ENCODE measurements around the gene AXIN2. TPM values are rescaled to one million over a fixed set of nuclear protein-coding genes. Genes with fewer than 3 reads are reported as not detected.

The AXIN2 gene
- total and polyA plus RNA-seq, 9 donors = 17.2 to 75.7 (median 26.9) TPM

DNA sequence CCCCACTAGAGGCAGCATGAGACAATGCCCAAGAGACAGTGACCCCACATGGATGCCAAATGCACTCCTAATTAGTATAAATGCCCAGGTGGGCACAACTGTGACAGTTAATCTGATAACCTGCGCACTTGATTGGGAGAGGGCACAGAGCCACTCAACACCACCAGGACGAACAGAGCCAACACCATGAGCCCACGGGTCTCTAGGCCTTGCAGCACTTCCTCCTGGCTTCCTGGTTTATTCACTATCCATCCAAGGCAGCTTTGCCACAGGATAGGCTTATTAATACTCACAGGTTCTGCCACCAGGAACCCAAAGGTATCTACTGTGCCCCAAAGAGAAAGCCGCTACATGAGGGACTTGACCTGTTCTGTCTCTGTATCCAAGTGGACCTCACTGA is 14.9 kb downstream of the AXIN2 start:
- Histone ChIP-seq H3K4me1 (ENCODE audit: insufficient read depth) (peaks cover 20% of the 10 kb centered on the region), H3K27ac (no peak overlapping the region), H3K36me3 (no peaks in the 10 kb centered on the region), H3K4me3 (no peak overlapping the region), H3K27me3 (no peaks in the 10 kb centered on the region), H3K9me3 (no peaks in the 10 kb centered on the region)
- TF ChIP-seq EP300 (IDR thresholded peaks at IDR 0.05) (no peak), POLR2A (IDR thresholded peaks at IDR 0.05) (no peak)
- TF ChIP-seq, protein P1, sequence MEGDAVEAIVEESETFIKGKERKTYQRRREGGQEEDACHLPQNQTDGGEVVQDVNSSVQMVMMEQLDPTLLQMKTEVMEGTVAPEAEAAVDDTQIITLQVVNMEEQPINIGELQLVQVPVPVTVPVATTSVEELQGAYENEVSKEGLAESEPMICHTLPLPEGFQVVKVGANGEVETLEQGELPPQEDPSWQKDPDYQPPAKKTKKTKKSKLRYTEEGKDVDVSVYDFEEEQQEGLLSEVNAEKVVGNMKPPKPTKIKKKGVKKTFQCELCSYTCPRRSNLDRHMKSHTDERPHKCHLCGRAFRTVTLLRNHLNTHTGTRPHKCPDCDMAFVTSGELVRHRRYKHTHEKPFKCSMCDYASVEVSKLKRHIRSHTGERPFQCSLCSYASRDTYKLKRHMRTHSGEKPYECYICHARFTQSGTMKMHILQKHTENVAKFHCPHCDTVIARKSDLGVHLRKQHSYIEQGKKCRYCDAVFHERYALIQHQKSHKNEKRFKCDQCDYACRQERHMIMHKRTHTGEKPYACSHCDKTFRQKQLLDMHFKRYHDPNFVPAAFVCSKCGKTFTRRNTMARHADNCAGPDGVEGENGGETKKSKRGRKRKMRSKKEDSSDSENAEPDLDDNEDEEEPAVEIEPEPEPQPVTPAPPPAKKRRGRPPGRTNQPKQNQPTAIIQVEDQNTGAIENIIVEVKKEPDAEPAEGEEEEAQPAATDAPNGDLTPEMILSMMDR (IDR thresholded peaks at IDR 0.05) = no peak
- 82 to 88% (median 86%) methylated on average over 4 of the region's 4 CpGs for WGBS, 3 donors
- no peak for DNase-seq
- intact Hi-C loops (cut with DNase I) = no loop called here

DNA sequence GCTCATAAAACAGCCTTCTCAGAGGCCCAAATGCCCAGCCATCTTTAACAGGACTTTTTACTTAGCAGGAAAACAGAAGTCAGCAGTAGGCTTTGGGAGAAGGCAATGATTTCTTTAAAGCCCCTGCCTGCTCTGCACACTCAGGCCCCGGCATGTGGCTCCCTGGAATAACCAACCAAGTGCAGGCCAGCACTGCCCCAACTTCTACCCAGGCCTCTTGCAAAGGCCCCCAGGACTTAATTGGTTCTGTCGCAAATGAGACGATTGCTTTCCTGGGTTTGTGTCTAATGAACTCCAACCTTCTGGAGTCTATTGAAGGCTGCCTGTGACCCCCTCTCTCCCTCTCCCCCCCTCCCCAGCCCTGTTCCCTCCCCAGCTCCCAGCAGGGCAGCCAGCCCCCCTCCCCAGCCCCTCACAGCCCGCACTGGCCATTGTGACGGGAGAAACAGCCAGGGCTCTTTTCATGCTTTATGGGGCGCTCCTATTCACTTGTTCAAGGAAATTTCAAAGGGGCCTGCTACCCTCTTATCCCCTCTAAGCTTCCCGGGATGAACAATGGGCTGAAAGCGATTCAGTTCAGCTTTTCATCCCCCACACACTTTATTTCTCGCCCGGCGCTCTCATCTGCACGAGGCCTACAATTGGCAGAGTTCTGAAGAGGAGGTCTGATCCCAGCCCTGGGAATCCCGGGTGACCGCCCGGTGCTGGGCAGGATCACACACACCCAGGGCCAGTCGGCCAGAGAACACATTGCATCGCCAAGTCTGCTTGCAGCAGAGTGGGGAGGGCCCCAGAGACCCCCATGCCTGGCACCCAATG is 15.5 kb downstream of the AXIN2 start:
- 86 to 89% (median 89%) methylated on average over 17 of the region's 17 CpGs for WGBS, 3 donors
- intact Hi-C loops (cut with DNase I) = no loop called here
- Histone ChIP-seq H3K36me3 (no peaks in the 10 kb centered on the region), H3K4me3 (no peak overlapping the region), H3K9me3 (no peaks in the 10 kb centered on the region), H3K27me3 (no peaks in the 10 kb centered on the region), H3K27ac (no peak overlapping the region), H3K4me1 (ENCODE audit: insufficient read depth) (peaks cover 15% of the 10 kb centered on the region)
- TF ChIP-seq, protein P1 (IDR thresholded peaks at IDR 0.05) = no peak
- TF ChIP-seq POLR2A (IDR thresholded peaks at IDR 0.05) = no peak
- DNase-seq = peak in 1 of 5 donors; percentile 22

DNA sequence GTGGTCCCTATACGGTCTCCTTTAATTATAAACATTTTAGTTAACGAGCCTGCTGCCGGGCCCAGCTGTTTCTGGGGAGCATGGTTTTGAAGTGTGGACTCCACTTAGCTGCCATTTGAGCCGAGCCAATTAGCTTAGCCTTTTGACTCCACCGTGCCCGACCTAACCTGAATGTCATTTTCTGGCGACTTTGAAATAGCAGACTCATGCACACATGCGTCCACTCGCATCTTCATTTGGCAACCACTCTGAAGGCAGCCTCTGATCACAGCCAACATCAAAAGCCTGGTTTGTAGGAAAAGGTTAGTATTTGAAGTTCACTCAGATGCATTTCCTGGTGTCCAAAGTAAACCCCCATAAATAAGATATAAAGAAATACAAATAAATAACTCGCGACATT is 16.8 kb downstream of the AXIN2 start:
- peaks cover 5% of the 10 kb centered on the region for H3K4me1 ChIP-seq (ENCODE audit: insufficient read depth)
- WGBS, 3 donors = 46 to 65% (median 49%) methylated on average over 11 of the region's 11 CpGs
- no peaks in the 10 kb centered on the region for H3K9me3 ChIP-seq
- no peak for TF ChIP-seq POLR2A (IDR thresholded peaks at IDR 0.05)
- TF ChIP-seq EP300 (IDR thresholded peaks at IDR 0.05) = no peak
- TF ChIP-seq, protein P1 (IDR thresholded peaks at IDR 0.05) = no peak
- intact Hi-C loops (cut with DNase I) = no loop called here
- peak in 1 of 5 donors; percentile 25 for DNase-seq
- H3K36me3 ChIP-seq = no peaks in the 10 kb centered on the region
- no peak overlapping the region for H3K27ac ChIP-seq
- H3K4me3 ChIP-seq = no peak overlapping the region
- no peaks in the 10 kb centered on the region for H3K27me3 ChIP-seq

DNA sequence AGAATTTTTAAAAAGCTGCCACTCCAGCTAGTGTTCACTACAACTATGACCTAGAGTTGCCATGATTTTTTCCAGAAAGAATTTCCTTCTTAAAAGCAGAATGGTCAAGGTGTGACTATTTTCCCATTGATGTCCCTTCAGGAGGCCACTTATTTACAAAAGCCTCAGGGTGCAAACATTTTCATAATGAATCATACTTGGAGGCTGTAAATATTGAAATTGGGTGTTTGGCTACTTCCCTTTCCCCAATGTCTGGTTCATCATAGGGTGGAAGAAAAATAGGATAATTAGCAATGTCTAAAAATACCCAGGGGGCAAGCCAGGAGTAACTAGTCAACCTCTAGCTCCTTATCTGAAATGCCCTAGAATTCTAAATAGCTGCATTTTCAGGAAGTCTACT is 18.8 kb downstream of the AXIN2 start:
- Histone ChIP-seq H3K9me3 (no peaks in the 10 kb centered on the region), H3K4me1 (ENCODE audit: insufficient read depth) (peaks cover 5% of the 10 kb centered on the region), H3K4me3 (no peak overlapping the region), H3K36me3 (no peaks in the 10 kb centered on the region), H3K27ac (no peak overlapping the region), H3K27me3 (no peaks in the 10 kb centered on the region)
- no peak for DNase-seq
- intact Hi-C loops (cut with DNase I) = no loop called here
- no peak for TF ChIP-seq EP300 (IDR thresholded peaks at IDR 0.05)
- TF ChIP-seq, protein P1 (IDR thresholded peaks at IDR 0.05) = no peak
- TF ChIP-seq POLR2A (IDR thresholded peaks at IDR 0.05) = no peak

All from ovary (tissue), 9 donors.